ENCODE results near the gene MRPS2.
A peak's percentile ranks its signal among the peaks of the same experiment; 100 is the strongest.

Gene MRPS2

GRCh38 chr9:135514342-135515082 is 14.0 kb downstream of the MRPS2 start:
- Mint-ChIP-seq H3K27me3 (peaks cover 17% of the 10 kb centered on the region), H3K4me3 (no peak overlapping the region), H3K36me3 (no peaks in the 10 kb centered on the region), H3K4me1 (no peaks in the 10 kb centered on the region), H3K9me3 (peaks cover under 1% of the 10 kb centered on the region), H3K27ac (no peak overlapping the region)
- peak; percentile 18 for ATAC-seq

- no peaks in the 10 kb centered on the region for H3K4me1 Mint-ChIP-seq
- no peak for ATAC-seq
- H3K27me3 Mint-ChIP-seq = peaks cover 19% of the 10 kb centered on the region
- H3K36me3 Mint-ChIP-seq = no peaks in the 10 kb centered on the region
- H3K4me3 Mint-ChIP-seq = no peak overlapping the region
- H3K27ac Mint-ChIP-seq = no peak overlapping the region
- no peaks in the 10 kb centered on the region for H3K9me3 Mint-ChIP-seq
Measured at GRCh38 chr9:135515083-135515951, 14.8 kb downstream of the MRPS2 start.

- Mint-ChIP-seq H3K27me3 (peaks cover 29% of the 10 kb centered on the region), H3K4me1 (no peaks in the 10 kb centered on the region), H3K4me3 (no peak overlapping the region), H3K9me3 (no peaks in the 10 kb centered on the region), H3K27ac (no peak overlapping the region), H3K36me3 (no peaks in the 10 kb centered on the region)
- ATAC-seq = no peak
Measured at GRCh38 chr9:135516132-135516860, 15.8 kb downstream of the MRPS2 start.

- no peak for ATAC-seq
- no peaks in the 10 kb centered on the region for H3K4me1 Mint-ChIP-seq
Measured at GRCh38 chr9:135517407-135517822, 16.9 kb downstream of the MRPS2 start.

GRCh38 chr9:135519179-135519971 is 18.9 kb downstream of the MRPS2 start:
- H3K9me3 Mint-ChIP-seq = no peaks in the 10 kb centered on the region

More at GRCh38 chr9:135517407-135517822, 16.9 kb downstream of the MRPS2 start:
- Mint-ChIP-seq H3K27ac (no peak overlapping the region), H3K27me3 (peaks cover 40% of the 10 kb centered on the region), H3K4me3 (no peak overlapping the region), H3K36me3 (no peaks in the 10 kb centered on the region), H3K9me3 (no peaks in the 10 kb centered on the region)

GRCh38 chr9:135520916-135521607 is 20.6 kb downstream of the MRPS2 start, which contains the start of gene LCN1:
TSS of gene LCN1 (plus strand) at chr9:135521440. CDS start at chr9:135521498, 58 bp downstream.
- H3K9me3 Mint-ChIP-seq = no peaks in the 10 kb centered on the region
- H3K4me3 Mint-ChIP-seq = no peak within 1 kb of the TSS
- no peak within 1 kb of the TSS for H3K27ac Mint-ChIP-seq
- no peaks in the 10 kb centered on the region for H3K36me3 Mint-ChIP-seq
- no peak for ATAC-seq
- no peaks in the 10 kb centered on the region for H3K4me1 Mint-ChIP-seq
- peaks cover 38% of the 10 kb centered on the region for H3K27me3 Mint-ChIP-seq

More at GRCh38 chr9:135519179-135519971, 18.9 kb downstream of the MRPS2 start:
- H3K4me1 Mint-ChIP-seq = no peaks in the 10 kb centered on the region
- H3K4me3 Mint-ChIP-seq = no peak overlapping the region
- peaks cover 38% of the 10 kb centered on the region for H3K27me3 Mint-ChIP-seq
- no peaks in the 10 kb centered on the region for H3K36me3 Mint-ChIP-seq
- no peak overlapping the region for H3K27ac Mint-ChIP-seq
- ATAC-seq = no peak

GRCh38 chr9:135521608-135522095 is 21.2 kb downstream of the MRPS2 start:
- no peak for ATAC-seq
- Mint-ChIP-seq H3K27ac (no peak overlapping the region), H3K9me3 (no peaks in the 10 kb centered on the region), H3K36me3 (no peaks in the 10 kb centered on the region), H3K27me3 (peaks cover 38% of the 10 kb centered on the region), H3K4me3 (no peak overlapping the region), H3K4me1 (no peaks in the 10 kb centered on the region)

- no peaks in the 10 kb centered on the region for H3K9me3 Mint-ChIP-seq
- no peaks in the 10 kb centered on the region for H3K36me3 Mint-ChIP-seq
- peaks cover 36% of the 10 kb centered on the region for H3K27me3 Mint-ChIP-seq
- ATAC-seq = no peak
- H3K4me3 Mint-ChIP-seq = no peak overlapping the region
- no peak overlapping the region for H3K27ac Mint-ChIP-seq
- no peaks in the 10 kb centered on the region for H3K4me1 Mint-ChIP-seq
Measured at GRCh38 chr9:135522137-135522877, 21.8 kb downstream of the MRPS2 start.

GRCh38 chr9:135522931-135523330 is 22.4 kb downstream of the MRPS2 start:
- Mint-ChIP-seq H3K27ac (no peak overlapping the region), H3K36me3 (no peaks in the 10 kb centered on the region), H3K4me3 (no peak overlapping the region), H3K9me3 (no peaks in the 10 kb centered on the region), H3K4me1 (no peaks in the 10 kb centered on the region), H3K27me3 (peaks cover 30% of the 10 kb centered on the region)
- ATAC-seq = no peak

- no peak overlapping the region for H3K4me3 Mint-ChIP-seq
- H3K36me3 Mint-ChIP-seq = no peaks in the 10 kb centered on the region
- no peak for ATAC-seq
- no peak overlapping the region for H3K27ac Mint-ChIP-seq
- H3K9me3 Mint-ChIP-seq = no peaks in the 10 kb centered on the region
- H3K4me1 Mint-ChIP-seq = no peaks in the 10 kb centered on the region
- H3K27me3 Mint-ChIP-seq = peaks cover 29% of the 10 kb centered on the region
Measured at GRCh38 chr9:135523521-135524129, 23.1 kb downstream of the MRPS2 start.

GRCh38 chr9:135524130-135524861 is 23.8 kb downstream of the MRPS2 start:
- ATAC-seq = no peak
- Mint-ChIP-seq H3K36me3 (no peaks in the 10 kb centered on the region), H3K9me3 (no peaks in the 10 kb centered on the region), H3K27ac (no peak overlapping the region), H3K27me3 (peaks cover 35% of the 10 kb centered on the region), H3K4me3 (no peak overlapping the region), H3K4me1 (no peaks in the 10 kb centered on the region)

GRCh38 chr9:135525241-135526088 is 25.0 kb downstream of the MRPS2 start:
- no peaks in the 10 kb centered on the region for H3K36me3 Mint-ChIP-seq
- ATAC-seq = no peak
- no peak overlapping the region for H3K4me3 Mint-ChIP-seq
- H3K9me3 Mint-ChIP-seq = no peaks in the 10 kb centered on the region
- H3K4me1 Mint-ChIP-seq = no peaks in the 10 kb centered on the region
- no peak overlapping the region for H3K27ac Mint-ChIP-seq
- peaks cover 43% of the 10 kb centered on the region for H3K27me3 Mint-ChIP-seq
